Measurements from ENCODE around the gene TOM1L2. TPM values are rescaled to one million over a fixed set of nuclear protein-coding genes. Genes with fewer than 3 reads are reported as not detected.

Gene TOM1L2
- total RNA-seq = 18.0 and 22.0 TPM in 2 replicates

DNA sequence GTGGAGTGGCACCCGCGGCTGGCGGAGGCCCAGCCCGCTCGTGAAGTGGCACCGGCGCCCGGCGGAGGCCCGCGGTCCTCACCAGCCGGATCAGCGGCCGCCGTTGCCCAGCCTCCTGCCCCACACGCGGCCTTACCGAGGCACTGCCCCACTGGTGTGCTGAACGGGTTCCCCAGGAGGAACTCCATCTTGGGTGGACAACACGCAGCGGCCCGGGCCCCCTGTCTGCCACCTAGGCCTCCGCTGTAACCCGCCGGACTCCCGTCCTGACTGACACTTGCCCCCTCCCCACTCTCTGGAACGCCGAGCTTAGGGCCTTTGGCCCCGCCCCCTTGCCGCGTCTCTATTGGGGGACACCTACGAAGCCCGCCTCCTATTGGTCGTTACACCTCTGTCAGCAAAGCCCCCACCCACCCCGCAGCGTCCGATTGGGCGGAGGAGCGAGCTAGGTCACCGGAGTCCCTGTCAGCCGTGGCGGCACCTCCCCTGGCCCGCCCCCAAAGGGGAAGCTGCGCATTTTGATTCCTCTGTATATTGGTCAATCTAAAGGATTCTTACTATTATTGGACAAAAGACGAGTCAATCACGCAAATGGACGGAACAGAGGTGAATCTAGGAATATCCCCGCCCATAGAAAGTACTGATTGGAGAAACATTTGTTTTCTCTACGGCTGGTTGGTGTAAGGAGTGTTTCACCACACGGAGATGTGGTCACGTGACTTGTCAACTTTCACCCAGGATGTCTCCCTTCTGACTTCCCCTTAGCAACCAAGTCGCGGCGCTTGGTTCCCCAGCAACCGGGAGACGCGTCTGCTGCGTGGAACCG, at the start of gene TOM1L2, which contains the start of gene DRC3:
Gene TOM1L2, minus strand, starts transcription at position 275 of the 826 bp plus-strand sequence. Its CDS starts 87 bp downstream, at position 188.
Gene DRC3, plus strand, starts transcription at position 737 of the 826 bp plus-strand sequence. CDS start 4,737 bp downstream, outside the sequence.

DNA sequence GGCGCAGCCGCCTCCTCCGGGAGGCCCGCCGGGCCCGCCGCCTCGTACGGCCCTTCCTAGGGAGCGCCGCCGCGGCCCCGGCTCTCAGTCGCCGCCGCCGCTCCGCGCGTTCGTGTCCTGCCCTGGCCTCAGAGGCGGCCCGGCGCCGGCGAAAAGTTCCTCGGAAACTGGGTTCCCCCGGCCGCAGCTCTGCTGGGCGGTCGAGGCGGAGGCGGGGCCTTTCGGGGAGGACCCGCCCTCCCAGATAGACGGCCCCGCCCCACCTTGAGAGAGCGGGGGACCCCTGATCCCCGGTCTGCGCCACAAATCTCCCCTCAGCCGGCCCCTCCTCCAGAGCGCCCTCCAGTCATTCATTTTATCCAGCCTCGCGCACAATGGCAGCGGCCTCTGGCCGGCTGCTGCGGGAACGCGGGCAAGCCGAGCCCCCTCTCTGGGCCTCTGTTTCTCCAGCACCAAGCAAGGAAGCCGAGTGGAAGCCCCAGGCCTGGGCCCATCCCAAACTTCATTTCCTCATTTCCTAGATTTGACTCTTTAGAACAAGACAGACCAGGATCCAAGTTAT, 135.3 kb downstream of the TOM1L2 start, which contains the start of gene SREBF1:
Gene SREBF1, minus strand, starts transcription at position 169 of the 562 bp plus-strand sequence. CDS start 169 bp downstream, outside the sequence.

Other genes starting within 250 kb of the TOM1L2 start
- gene SREBF1, start 135.4 kb downstream of the TOM1L2 start, total RNA-seq = 43.2 and 71.4 TPM in 2 replicates
- gene DRC3, start 462 bp upstream of the TOM1L2 start, total RNA-seq = 0.32 and 2.1 TPM in 2 replicates
- 17.2 and 19.0 TPM in 2 replicates for gene ATPAF2, start 66.8 kb upstream of the TOM1L2 start, total RNA-seq
- gene GID4, start 67.0 kb upstream of the TOM1L2 start, total RNA-seq = 5.8 and 6.8 TPM in 2 replicates
- gene DRG2, start 115.5 kb upstream of the TOM1L2 start, total RNA-seq = 26.0 and 36.2 TPM in 2 replicates
- 1.7 and 2.7 TPM in 2 replicates for gene MYO15A, start 136.4 kb upstream of the TOM1L2 start, total RNA-seq
- 67.8 and 73.4 TPM in 2 replicates for gene ALKBH5, start 211.4 kb upstream of the TOM1L2 start, total RNA-seq

Data from bronchial smooth muscle cell (primary cell).